ENCODE data around the gene XPC.

GRCh38 chr3:14131134-14131533, 47.3 kb downstream of the XPC start:
- TF ChIP-seq CTCF (IDR thresholded peaks at IDR 0.05), result no peak
- TF ChIP-seq POLR2A (IDR thresholded peaks at IDR 0.05), result no peak
- TF ChIP-seq EP300 (IDR thresholded peaks at IDR 0.05), result no peak
